Measurements from ENCODE around the gene KLC3. TPM values are rescaled to one million over a fixed set of nuclear protein-coding genes. Genes with fewer than 3 reads are reported as not detected.

The KLC3 gene
- total RNA-seq, 1 experiment from 2014 or later, result 4.8 TPM

GRCh38 chr19:45302416-45302815 is 38.1 kb upstream of the KLC3 start:
- Histone ChIP-seq H2BK5ac (ENCODE audit: insufficient read length, low read length) (no peak overlapping the region), H4K20me1 (ENCODE audit: control insufficient read depth, insufficient read depth, insufficient read length) (no peaks in the 10 kb centered on the region), H2BK20ac (ENCODE audit: low read depth, low read length, poor library complexity, severe bottlenecking) (no peak overlapping the region), H3K27ac (ENCODE audit: insufficient read length, low read depth, low read length) (no peak overlapping the region), H3K14ac (ENCODE audit: insufficient read depth, low read length) (no peak overlapping the region), H3K79me2 (ENCODE audit: insufficient read depth, low read length) (no peaks in the 10 kb centered on the region), H3K4ac (ENCODE audit: low read depth, low read length) (no peak overlapping the region), H3K23me2 (ENCODE audit: insufficient read length, low read depth, low read length, poor library complexity, severe bottlenecking) (no peaks in the 10 kb centered on the region), H3K9me3 (ENCODE audit: control insufficient read depth, low read depth, low read length) (no peaks in the 10 kb centered on the region), H3K4me2 (ENCODE audit: insufficient read depth, insufficient read length, low read length) (no peak overlapping the region), H2BK12ac (ENCODE audit: insufficient read length, low read depth, low read length) (no peak overlapping the region), H3K23ac (ENCODE audit: insufficient read length, low read depth, low read length) (no peak overlapping the region), H2BK120ac (ENCODE audit: low read depth, low read length, poor library complexity, severe bottlenecking) (no peak overlapping the region), H2BK15ac (ENCODE audit: low read depth, low read length) (no peak overlapping the region), H3K56ac (ENCODE audit: insufficient read length, low read depth, low read length) (no peak overlapping the region), H3K9ac (ENCODE audit: extremely low read depth, insufficient read length, low read length) (no peak overlapping the region), H4K8ac (replicated peaks; ENCODE audit: insufficient read length, low read depth, low read length) (no peak overlapping the region), H3K27me3 (ENCODE audit: insufficient read depth, low read length) (no peaks in the 10 kb centered on the region; the same call in 1 of the 2 replicates), H2AK5ac (ENCODE audit: insufficient read length, low read length) (no peak overlapping the region), H3K18ac (ENCODE audit: insufficient read length, low read depth, low read length) (no peak overlapping the region), H4K91ac (ENCODE audit: insufficient read length, low read depth, low read length) (no peak overlapping the region), H3T11ph (ENCODE audit: low read length) (no peak overlapping the region), H2AFZ (ENCODE audit: low read length) (no peak overlapping the region), H3K4me1 (ENCODE audit: insufficient read depth, low read length) (no peaks in the 10 kb centered on the region; the same call in 1 of the 2 replicates), H3K79me1 (ENCODE audit: insufficient read depth, low read depth, low read length, poor library complexity, severe bottlenecking) (no peaks in the 10 kb centered on the region), H4K5ac (ENCODE audit: insufficient read length, low read depth, low read length) (no peak overlapping the region)
- Mint-ChIP-seq H3K27ac (no peak overlapping the region), H3K9me3 (peaks cover 3 to 7% of the 10 kb centered on the region in 2 experiments; a peak in 2 of 5 replicates), H3K4me3 (no peak overlapping the region), H3K27me3 (ENCODE audit: low read depth) (peaks cover 36% of the 10 kb centered on the region), H3K4me1 (peaks cover 15 to 22% of the 10 kb centered on the region in 2 experiments), H3K36me3 (ENCODE audit: insufficient read depth in 1 of 3, low read depth in 3 of 3) (peaks cover 12 to 30% (median 13%) of the 10 kb centered on the region in 3 experiments; a peak in 6 of 7 replicates)
- WGBS (ENCODE audit: extremely low coverage, insufficient read length, low lambda C conversion rate), result no CpG with 5 or more reads among the region's 27 CpGs
- TF ChIP-seq CTCF (conservative IDR thresholded peaks at IDR 0.05), result no peak
- DNase-seq, result no peak

All from H9 (cell line).